GM23248 (cell line): ENCODE results near the gene CRACDL.

ENCODE experiments used
- EZH2 ChIP-seq: fragments of 200-600 bp; sonication (generic); IDR thresholded peaks from 2 replicates; pipeline ENCODE4 v1.6.1; 2018; ENCODE audit warnings: antibody characterized with exemption, mild to moderate bottlenecking; ENCODE audit not compliant: insufficient read depth, poor library complexity, severe bottlenecking
- EZH2phosphoT487 ChIP-seq: fragments of 200-600 bp; sonication (generic); IDR thresholded peaks from 2 replicates; pipeline ENCODE4 v1.6.1; 2018; ENCODE audit warnings: antibody characterized with exemption, moderate library complexity, mild to moderate bottlenecking, low read depth; ENCODE audit not compliant: insufficient read depth

DNA sequence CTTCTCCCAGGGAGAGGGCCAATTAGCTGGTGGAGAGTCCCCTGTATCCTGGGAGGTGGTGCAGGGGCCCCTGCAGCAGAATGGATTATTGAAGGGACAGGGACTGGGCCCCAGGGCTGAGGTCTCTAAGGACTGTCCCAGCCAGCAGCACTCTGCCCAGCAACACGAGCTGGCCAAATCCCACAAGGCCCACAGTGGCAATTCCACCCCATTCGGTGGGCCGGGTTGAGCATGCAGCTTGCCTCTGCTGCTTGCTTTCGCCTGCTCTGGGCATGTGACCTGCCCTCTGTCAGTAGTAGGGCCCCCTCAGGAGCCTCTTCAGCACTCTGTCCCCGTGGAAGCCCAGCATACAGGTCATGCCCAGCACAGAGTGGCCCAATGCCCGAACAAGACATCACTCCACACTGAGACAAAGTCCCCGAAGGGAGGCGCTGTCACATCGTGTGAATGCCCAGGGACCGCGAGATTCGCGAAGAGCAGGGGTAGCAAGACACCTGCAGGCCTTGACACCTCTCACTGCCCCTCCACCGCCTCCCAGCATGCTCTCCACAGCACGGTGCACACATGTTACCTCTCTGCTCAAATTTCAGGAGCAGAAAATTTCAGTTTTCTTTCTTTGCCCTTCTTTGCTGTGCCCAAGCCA is 65.4 kb downstream of the CRACDL start:
- TF ChIP-seq EZH2 = no peak
- TF ChIP-seq EZH2phosphoT487 = no peak
